Right cardiac atrium (tissue), 5 donors: ENCODE results near the gene HOXB4. TPM values are rescaled to one million over a fixed set of nuclear protein-coding genes. Genes with fewer than 3 reads are reported as not detected.

ENCODE experiments used
- ATAC-seq, 2 donors: fragments of 200-7000 bp; cut with Tn5 transposase; one replicate each; pipeline versions ENCODE4 v1.8.0 to v1.9.1; 2020; ENCODE audit warnings: moderate library complexity in 2 of 2, mild to moderate bottlenecking in 1 of 2
- DNase-seq, 3 donors: peaks; one replicate each; pipeline ENCODE4 v3.0.0-alpha.2; 2020
- H3K27ac ChIP-seq: one replicate; pipeline ENCODE4 v1.5.1; 2013; ENCODE audit warnings: mild to moderate bottlenecking, low read length, control low read depth, moderate library complexity
- H3K27me3 ChIP-seq: one replicate; pipeline ENCODE4 v1.6.1; 2013; ENCODE audit not compliant: control insufficient read depth, insufficient read depth
- H3K4me1 ChIP-seq: one replicate; pipeline ENCODE4 v1.6.1; 2013; ENCODE audit warnings: low read length; ENCODE audit not compliant: control insufficient read depth, insufficient read depth
- H3K4me3 ChIP-seq: one replicate; pipeline ENCODE4 v1.5.1; 2013; ENCODE audit warnings: low read length, control low read depth
- H3K9me3 ChIP-seq: one replicate; pipeline ENCODE4 v1.6.1; 2013; ENCODE audit warnings: low read length; ENCODE audit not compliant: control insufficient read depth
- WGBS: extraction: QIAGEN DNeasy Blood & Tissue Kit; methylation state at CpG from one replicate; pipeline ENCODE4 v1.1.7; 2013; 5-methylcytosine and 5-hydroxymethylcytosine counted together
- intact Hi-C, 4 donors: fragments of 100-400 bp; cut with DNase I; formaldehyde crosslinking; loops; one replicate each; pipeline versions ENCODE4 v1.11.0 to v1.14.0; 2022 to 2023
- polyA plus RNA-seq: library from polyadenylated mRNA; stranded (reverse); fragments of 200-250 nt; gene quantifications from one replicate; pipeline ENCODE4 v1.2.3, GENCODE V29; 2013
- total RNA-seq, 4 donors: library from RNA; stranded (reverse); fragmentation: NEBNext Ultra II Directional; extraction: Animal tissue kit (Norgen Biotek cat#: 25700); gene quantifications; one replicate each; pipeline ENCODE4 v1.2.1, GENCODE V29; 2021
- donor health status: healthy with polysubstance abuse.
- donor health status: DM: no; HTN: yes; CAD: no.
- donor health status: DM: no; HTN: no; CAD: no.
- donor health status: DM: no; HTN: yes; CAD: no; lungs with severe emphysema.
- donor health status: DM: yes; HTN: yes; CAD: no.

Gene HOXB4
- total and polyA plus RNA-seq, 5 donors: 0.38 to 1.1 (median 0.61) TPM

- ATAC-seq (no peak), DNase-seq (no peak)
- Histone ChIP-seq H3K9me3 (no peaks in the 10 kb centered on the region), H3K4me3 (no peak overlapping the region), H3K4me1 (peaks cover 8% of the 10 kb centered on the region), H3K27me3 (peaks cover 4% of the 10 kb centered on the region), H3K27ac (peak overlapping the region; percentile 34)
- WGBS: 62% methylated on average over 2 of the region's 2 CpGs
- intact Hi-C loops: no loop called here
Observed at GRCh38 chr17:48567646-48568354, 10.3 kb downstream of the HOXB4 start.

GRCh38 chr17:48567209-48567608, 10.9 kb downstream of the HOXB4 start:
- Histone ChIP-seq H3K4me1 (peaks cover 8% of the 10 kb centered on the region), H3K27ac (peak overlapping the region; percentile 34), H3K4me3 (no peak overlapping the region), H3K27me3 (no peaks in the 10 kb centered on the region), H3K9me3 (no peaks in the 10 kb centered on the region)
- DNase-seq (no peak), ATAC-seq (no peak)
- intact Hi-C loops: no loop called here
- 72% methylated on average over 6 of the region's 6 CpGs for WGBS

GRCh38 chr17:48566717-48567116, 11.4 kb downstream of the HOXB4 start:
- H3K4me1 ChIP-seq: peaks cover 8% of the 10 kb centered on the region
- WGBS: 41% methylated on average over 2 of the region's 2 CpGs
- ATAC-seq (no peak), DNase-seq (no peak)
- no peak overlapping the region for H3K27ac ChIP-seq
- no peak overlapping the region for H3K4me3 ChIP-seq
- intact Hi-C loops: no loop called here
- no peaks in the 10 kb centered on the region for H3K27me3 ChIP-seq
- no peaks in the 10 kb centered on the region for H3K9me3 ChIP-seq

- 57% methylated on average over 4 of the region's 4 CpGs for WGBS
- no peaks in the 10 kb centered on the region for H3K27me3 ChIP-seq
Observed at GRCh38 chr17:48565925-48566710, 12.0 kb downstream of the HOXB4 start.

GRCh38 chr17:48565022-48565554, 13.1 kb downstream of the HOXB4 start:
- Histone ChIP-seq H3K9me3 (no peaks in the 10 kb centered on the region), H3K27ac (no peak overlapping the region), H3K4me1 (peaks cover 6% of the 10 kb centered on the region), H3K27me3 (no peaks in the 10 kb centered on the region), H3K4me3 (peak overlapping the region; percentile 41)
- 54% methylated on average over 2 of the region's 2 CpGs for WGBS
- ATAC-seq: no peak
- no peak for DNase-seq
- intact Hi-C loops: no loop called here

More at GRCh38 chr17:48565925-48566710, 12.0 kb downstream of the HOXB4 start:
- DNase-seq: no peak
- Histone ChIP-seq H3K4me1 (peaks cover 8% of the 10 kb centered on the region), H3K9me3 (no peaks in the 10 kb centered on the region), H3K4me3 (no peak overlapping the region), H3K27ac (no peak overlapping the region)
- ATAC-seq: no peak
- intact Hi-C loops: no loop called here

- H3K4me3 ChIP-seq: peak overlapping the region; percentile 41
- ATAC-seq: peak; percentile 51 to 52
- DNase-seq: peak in 1 of 3 donors; percentile 59
- no peaks in the 10 kb centered on the region for H3K9me3 ChIP-seq
- no peaks in the 10 kb centered on the region for H3K27me3 ChIP-seq
- WGBS: 8% methylated on average over 73 of the region's 73 CpGs
- H3K27ac ChIP-seq: peak overlapping the region; percentile 1
- intact Hi-C loops: no loop called here
- H3K4me1 ChIP-seq: peaks cover 6% of the 10 kb centered on the region
Observed at GRCh38 chr17:48564188-48565021, 13.7 kb downstream of the HOXB4 start.

GRCh38 chr17:48563867-48564187, 14.3 kb downstream of the HOXB4 start:
- Histone ChIP-seq H3K4me1 (peaks cover 6% of the 10 kb centered on the region), H3K27me3 (no peaks in the 10 kb centered on the region), H3K27ac (no peak overlapping the region), H3K4me3 (peak overlapping the region; percentile 41), H3K9me3 (no peaks in the 10 kb centered on the region)
- WGBS: 23% methylated on average over 10 of the region's 10 CpGs
- ATAC-seq (no peak), DNase-seq (no peak)
- intact Hi-C loops: no loop called here

GRCh38 chr17:48563385-48563838, 14.7 kb downstream of the HOXB4 start:
- Histone ChIP-seq H3K27me3 (no peaks in the 10 kb centered on the region), H3K27ac (peak overlapping the region; percentile 10), H3K9me3 (no peaks in the 10 kb centered on the region), H3K4me3 (no peak overlapping the region), H3K4me1 (peaks cover 6% of the 10 kb centered on the region)
- intact Hi-C loops: no loop called here
- no peak for ATAC-seq
- 70% methylated on average over 6 of the region's 6 CpGs for WGBS
- DNase-seq: no peak

GRCh38 chr17:48562934-48563333, 15.2 kb downstream of the HOXB4 start:
- no peak for DNase-seq
- H3K4me3 ChIP-seq: no peak overlapping the region
- no peaks in the 10 kb centered on the region for H3K9me3 ChIP-seq
- H3K27me3 ChIP-seq: no peaks in the 10 kb centered on the region
- WGBS: 58% methylated on average over 5 of the region's 5 CpGs
- no peak overlapping the region for H3K27ac ChIP-seq
- H3K4me1 ChIP-seq: peaks cover 6% of the 10 kb centered on the region
- intact Hi-C loops: no loop called here
- ATAC-seq: no peak

GRCh38 chr17:48561884-48562810, 16.0 kb downstream of the HOXB4 start:
- no peak overlapping the region for H3K4me3 ChIP-seq
- intact Hi-C loops: no loop called here

More at GRCh38 chr17:48561884-48562810, 16.0 kb downstream of the HOXB4 start:
- H3K9me3 ChIP-seq: no peaks in the 10 kb centered on the region
- H3K27me3 ChIP-seq: no peaks in the 10 kb centered on the region
- DNase-seq: no peak
- WGBS: 67% methylated on average over 15 of the region's 15 CpGs
- H3K27ac ChIP-seq: no peak overlapping the region
- ATAC-seq: no peak
- H3K4me1 ChIP-seq: peaks cover 4% of the 10 kb centered on the region
